K562 (cell line): Measurements from ENCODE around the gene AMOTL1. TPM values are rescaled to one million over a fixed set of nuclear protein-coding genes. Genes with fewer than 3 reads are reported as not detected.
"Not testable (repeated sequence)": the region's sequence is repeated elsewhere in the genome, so short reads cannot be mapped to it uniquely, and the experiment has no call there.

Source experiments
- ATAC-seq: fragments of 200-7000 bp; cut with Tn5 transposase; 3 replicates; pipeline ENCODE4 v1.9.1; 2020; ENCODE audit warnings: moderate library complexity
- BruUV-seq: library from RNA; stranded (reverse); fragments of 400-500 nt; replicated peaks from 2 replicates; lab custom pipeline; 2021; lab: Mats Ljungman, UMichigan
- CTCF ChIA-PET: fragments of 300-600 bp; formaldehyde crosslinking; extraction: SDS; loops from one replicate; lab custom pipeline; 2021; ENCODE audit warnings: low intra/inter-chr PET ratio; lab: Yijun Ruan, JAX
- POLR2A ChIA-PET: fragments of 300-600, 350-650 bp; sonication (Branson Sonifier 250); formaldehyde crosslinking; extraction: SDS; loops from one replicate; lab custom pipeline; 2021; ENCODE audit warnings: antibody characterized with exemption, inconsistent platforms; lab: Yijun Ruan, JAX
- DNase-seq, 4 experiments: peaks; one replicate each; pipeline versions ENCODE4 v3.0.0 to v3.0.0-alpha.2; 2011 to 2018; ENCODE audit warnings: low spot score in 3 of 4, mixed read lengths in 3 of 4; ENCODE audit errors: extremely low read depth in 1 of 4
- FAIRE-seq: peaks from 2 replicates; lab custom pipeline; 2011; peaks lifted over from hg19 to GRCh38; lab: Jason Lieb, UNC
- H2AFZ ChIP-seq: 2 replicates; pipeline ENCODE4 v1.6.0; 2011; ENCODE audit warnings: low read depth, low read length, control low read depth, inconsistent platforms
- H3K27ac ChIP-seq: fragments of 200-600 bp; 3 replicates; pipeline ENCODE4 v1.8.0; 2011; ENCODE audit warnings: low read depth, mild to moderate bottlenecking, control low read depth, inconsistent platforms, low read length, moderate library complexity, mixed read lengths; ENCODE audit errors: extremely low read depth
- H3K27me3 ChIP-seq, 2 experiments: fragments of 300-600 bp in 1 of 2; 2 replicates in 1 of 2; 3 replicates in 1 of 2; pipeline versions ENCODE4 v1.6.0 to v1.8.0; 2011; ENCODE audit warnings: inconsistent platforms in 2 of 2, low read length in 2 of 2, mild to moderate bottlenecking in 1 of 2, mixed read lengths in 1 of 2, moderate library complexity in 1 of 2; ENCODE audit not compliant: control insufficient read depth in 2 of 2, insufficient read depth in 2 of 2
- H3K36me3 ChIP-seq: fragments of 300-600 bp; 3 replicates; pipeline ENCODE4 v1.8.0; 2011; ENCODE audit warnings: mild to moderate bottlenecking, low read length, inconsistent platforms; ENCODE audit not compliant: control insufficient read depth, insufficient read depth
- H3K4me1 ChIP-seq, 2 experiments: fragments of 200-600 bp in 1 of 2; replicated peaks in 1 of 2; 2 replicates in 1 of 2; 3 replicates in 1 of 2; pipeline versions ENCODE4 v1.5.1 to v1.8.0; 2011; ENCODE audit warnings: inconsistent platforms in 2 of 2, low read length in 2 of 2, mild to moderate bottlenecking in 1 of 2, mixed read lengths in 1 of 2, moderate library complexity in 1 of 2; ENCODE audit not compliant: control insufficient read depth in 2 of 2, insufficient read depth in 2 of 2
- H3K4me2 ChIP-seq: 2 replicates; pipeline ENCODE4 v1.6.1; 2011; ENCODE audit warnings: low read length, control low read depth, inconsistent platforms, mixed read lengths; ENCODE audit not compliant: insufficient read depth
- H3K4me3 ChIP-seq: fragments of 200-600 bp; sonication (generic), shearing (Covaris generic); 2 replicates; pipeline ENCODE4 v1.5.1; 2016; ENCODE audit warnings: control low read depth, inconsistent platforms
- H3K79me2 ChIP-seq: fragments of 200-600 bp; 3 replicates; pipeline ENCODE4 v1.8.0; 2011; ENCODE audit warnings: low read length, inconsistent platforms; ENCODE audit not compliant: control insufficient read depth, insufficient read depth
- H3K9ac ChIP-seq, 2 experiments: 2 replicates each; pipeline versions ENCODE4 v1.6.0 to v1.6.1; 2011; ENCODE audit warnings: low read depth in 2 of 2, low read length in 2 of 2, control low read depth in 1 of 2, inconsistent platforms in 1 of 2, mild to moderate bottlenecking in 1 of 2, mixed read lengths in 1 of 2; ENCODE audit not compliant: insufficient read depth in 1 of 2
- H3K9me1 ChIP-seq: one replicate; pipeline ENCODE4 v1.6.0; 2011; ENCODE audit warnings: inconsistent platforms, mild to moderate bottlenecking, low read length, moderate library complexity; ENCODE audit not compliant: control insufficient read depth, insufficient read depth
- H3K9me3 ChIP-seq: replicated peaks from 2 replicates; pipeline ENCODE4 v1.5.1; 2011; ENCODE audit warnings: low read depth, low read length, inconsistent platforms; ENCODE audit not compliant: control insufficient read depth, insufficient read depth
- H4K20me1 ChIP-seq: replicated peaks from 2 replicates; pipeline ENCODE4 v1.6.1; 2011; ENCODE audit warnings: low read length, inconsistent platforms, mixed read lengths; ENCODE audit not compliant: control insufficient read depth, insufficient read depth
- BRCA1 ChIP-seq, 2 experiments: fragments of 450-650 bp in 1 of 2; sonication (generic) in 1 of 2; formaldehyde crosslinking in 1 of 2; IDR thresholded peaks; 2 replicates each; pipeline versions ENCODE4 v1.5.0 to v1.6.1; 2017 to 2020; ENCODE audit warnings: mild to moderate bottlenecking in 1 of 2, missing genetic modification reagents in 1 of 2
- CHD1 ChIP-seq: fragments of 200-600 bp; sonication (generic); IDR thresholded peaks from one replicate; pipeline ENCODE4 v1.6.1; 2012; ENCODE audit warnings: mild to moderate bottlenecking, moderate library complexity, low read length, inconsistent platforms
- CREB1 ChIP-seq, 2 experiments: sonication (generic) in 1 of 2; formaldehyde crosslinking in 1 of 2; IDR thresholded peaks; 2 replicates each; pipeline versions ENCODE4 v1.6.1 to v1.8.0; 2012 to 2022; ENCODE audit warnings: inconsistent platforms in 1 of 2, mild to moderate bottlenecking in 1 of 2, missing genetic modification reagents in 1 of 2, moderate library complexity in 1 of 2
- FOXM1 ChIP-seq, 2 experiments: fragments of 450-650 bp in 1 of 2; sonication (generic) in 1 of 2; formaldehyde crosslinking in 1 of 2; IDR thresholded peaks; 2 replicates each; pipeline versions ENCODE4 v1.6.1 to v1.9.0; 2017 to 2022; ENCODE audit warnings: low read depth in 2 of 2, mild to moderate bottlenecking in 2 of 2, missing genetic modification reagents in 1 of 2, moderate library complexity in 1 of 2
- HNRNPH1 ChIP-seq: fragments of 200-400 bp; formaldehyde crosslinking; optimal IDR thresholded peaks from 2 replicates; pipeline ENCODE3; 2017; ENCODE audit warnings: low read depth, mild to moderate bottlenecking, low read length, moderate library complexity
- MEF2A ChIP-seq: IDR thresholded peaks from 2 replicates; pipeline ENCODE4 v1.6.1; 2011; ENCODE audit warnings: low read depth, mild to moderate bottlenecking, low read length, moderate library complexity; ENCODE audit not compliant: control insufficient read depth
- NR2C1 ChIP-seq, 2 experiments: fragments of 450-650 bp; IDR thresholded peaks; 2 replicates each; pipeline ENCODE4 v1.6.1; 2017; ENCODE audit warnings: mild to moderate bottlenecking in 2 of 2, antibody characterized with exemption in 1 of 2, inconsistent platforms in 1 of 2, missing compliant biosample characterization in 1 of 2, missing genetic modification characterization in 1 of 2
- PHF20 ChIP-seq: fragments of 450-650 bp; IDR thresholded peaks from 2 replicates; pipeline ENCODE4 v1.6.1; 2018; ENCODE audit not compliant: partially characterized antibody
- PTBP1 ChIP-seq: fragments of 200-400 bp; formaldehyde crosslinking; IDR thresholded peaks from 2 replicates; pipeline ENCODE4 v1.6.1; 2017; ENCODE audit warnings: low read depth, low read length
- RHOXF2B ChIP-seq: fragments of 250-450 bp; sonication (Bioruptor Pico); conservative IDR thresholded peaks from 2 replicates; pipeline ENCODE4 v1.5.1; 2021
- SRF ChIP-seq, 2 experiments: fragments of 250-450, 450-650 bp in 1 of 2; sonication (Bioruptor Pico) in 1 of 2; sonication (generic) in 1 of 2; formaldehyde crosslinking; IDR thresholded peaks; 2 replicates each; pipeline versions ENCODE4 v1.5.0 to v1.5.1; 2020 to 2022; ENCODE audit warnings: mild to moderate bottlenecking in 1 of 2, missing genetic modification reagents in 1 of 2
- TAF9B ChIP-seq: fragments of 450-650 bp; IDR thresholded peaks from 2 replicates; pipeline ENCODE4 v1.6.1; 2018; ENCODE audit warnings: mild to moderate bottlenecking; ENCODE audit not compliant: partially characterized antibody
- ZKSCAN8 ChIP-seq: fragments of 200-800 bp; sonication (Bioruptor generic); IDR thresholded peaks from 2 replicates; pipeline ENCODE4 v1.6.1; 2016; ENCODE audit warnings: missing genetic modification characterization, missing compliant biosample characterization
- ZNF146 ChIP-seq: IDR thresholded peaks from one replicate; pipeline ENCODE4 v1.6.1; 2018; ENCODE audit warnings: missing compliant biosample characterization; ENCODE audit not compliant: unreplicated experiment
- WGBS: fragments of 100-300 bp; shearing (Covaris generic); methylation state at CpG from one replicate; pipeline ENCODE4 v1.1.6; 2016; ENCODE audit warnings: low coverage, mixed read lengths; ENCODE audit not compliant: insufficient coverage; ENCODE audit errors: missing lambda C conversion rate; 5-methylcytosine and 5-hydroxymethylcytosine counted together
- in situ Hi-C: fragments of 300-500 bp; cut with MboI; formaldehyde crosslinking; loops from 4 replicates; pipeline ENCODE4 v1.15.0; 2018; ENCODE audit warnings: inconsistent platforms, mixed read lengths
- intact Hi-C: fragments of 100-400 bp; cut with micrococcal nuclease; formaldehyde crosslinking; loops from 2 replicates; pipeline ENCODE4 v1.14.2; 2022
- polyA plus RNA-seq, 8 experiments: library from polyadenylated mRNA; depleted of rRNA in 4 of 8; stranded (reverse) in 5 of 8; unstranded in 3 of 8; fragments of >200 nt; fragmentation: Nextera tagmentation in 2 of 8; fragmentation: Illumina TruSeq in 1 of 8; extraction: Ambion mirVana in 2 of 8; extraction: Trizol in 1 of 8; gene quantifications; 2 replicates each; pipeline versions ENCODE4 v1.2.1 to v1.2.3, GENCODE V29; 2011 to 2014; ENCODE audit warnings: inconsistent platforms in 1 of 8, missing spikeins in 1 of 8
- total RNA-seq, 7 experiments: library from RNA; depleted of rRNA in 6 of 7; stranded (reverse); fragments of >200 nt in 6 of 7; fragmentation: Illumina TruSeq in 2 of 7; extraction: Trizol in 2 of 7; gene quantifications; 2 replicates each; pipeline versions ENCODE4 v1.2.1 to v1.2.3, GENCODE V29; 2011 to 2021; ENCODE audit warnings: low replicate concordance in 1 of 7
- TF ChIP-seq, protein P1 (sequence below): fragments of 450-650 bp; formaldehyde crosslinking; IDR thresholded peaks from 2 replicates; pipeline ENCODE4 v1.4.0; 2020; ENCODE audit warnings: mild to moderate bottlenecking, moderate library complexity

Gene AMOTL1
- total and polyA plus RNA-seq, 9 of the 15 experiments (the other 6 are each of a cell fraction or from before 2014, with no cell fraction given) = 4.0 to 35.4 (median 14.0) TPM

DNA sequence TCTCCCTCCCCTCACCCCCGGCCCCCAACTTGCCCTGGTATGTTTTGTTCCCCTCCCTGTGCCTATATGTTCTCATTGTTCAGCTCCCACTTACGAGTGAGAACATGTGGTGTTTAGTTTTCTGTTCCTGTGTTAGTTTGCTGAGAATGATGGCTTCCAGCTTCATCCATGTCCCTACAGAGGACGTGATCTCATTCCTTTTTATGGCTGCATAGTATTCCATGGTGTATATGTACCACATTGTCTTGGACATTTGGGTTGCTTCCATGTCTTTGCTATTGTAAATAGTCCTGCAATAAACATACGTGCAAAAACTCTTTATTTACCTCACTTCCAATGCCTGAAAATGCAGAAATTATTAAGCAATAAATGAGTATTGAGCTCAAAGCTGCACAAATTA, 85.1 kb downstream of the AMOTL1 start:
- ATAC-seq, H3K9me3 ChIP-seq, intact Hi-C loops, CTCF ChIA-PET, BruUV-seq, in situ Hi-C loops, H3K4me3 ChIP-seq, H3K27me3 ChIP-seq, H3K4me1 ChIP-seq, H3K9me1 ChIP-seq, H2AFZ ChIP-seq, POLR2A ChIA-PET, H4K20me1 ChIP-seq, H3K79me2 ChIP-seq, H3K4me2 ChIP-seq, FAIRE-seq, H3K9ac ChIP-seq, H3K27ac ChIP-seq, DNase-seq: not testable (repeated sequence)
- WGBS = 34% methylated on average over 4 of the region's 4 CpGs
- TF ChIP-seq ZNF146 (CRISPR knock-in tag) = peak; percentile 79
- peaks cover 57% of the 10 kb centered on the region for H3K36me3 ChIP-seq

DNA sequence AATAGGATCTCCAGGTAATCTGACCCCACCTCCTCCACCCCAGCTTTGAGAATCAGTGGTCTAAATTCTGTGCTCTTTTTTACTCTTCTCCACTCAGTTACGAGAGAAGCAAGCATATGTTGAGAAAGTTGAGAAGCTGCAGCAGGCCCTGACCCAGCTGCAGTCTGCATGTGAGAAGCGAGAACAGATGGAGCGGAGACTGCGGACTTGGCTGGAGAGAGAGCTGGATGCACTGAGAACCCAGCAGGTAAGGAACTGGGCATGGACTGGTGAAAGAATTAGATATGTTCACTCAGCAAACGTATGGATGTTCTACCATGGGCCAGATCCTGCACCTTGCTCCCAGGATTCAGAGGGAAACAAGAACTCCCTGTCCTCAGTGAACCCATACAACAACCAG, 85.7 kb downstream of the AMOTL1 start:
- ChIA-PET CTCF (no interaction called here), POLR2A (interaction anchor here (1.1 kb wide), 1 partner anchor 9 kb away, joined by 3 read pairs; no protein-coding TSS in a partner anchor)
- no peak overlapping the region for H3K27ac ChIP-seq
- H3K9me3 ChIP-seq = no peaks in the 10 kb centered on the region
- 64% methylated on average over 5 of the region's 5 CpGs for WGBS
- H2AFZ ChIP-seq = no peak overlapping the region
- no peaks in the 10 kb centered on the region for H3K9me1 ChIP-seq
- DNase-seq (no peak), ATAC-seq (no peak), FAIRE-seq (no peak)
- H3K27me3 ChIP-seq = no peaks in the 10 kb centered on the region
- H3K79me2 ChIP-seq = no peaks in the 10 kb centered on the region
- no peak overlapping the region for H3K4me3 ChIP-seq
- no TSS peak for BruUV-seq
- no peak overlapping the region for H3K9ac ChIP-seq
- H3K36me3 ChIP-seq = peaks cover 61% of the 10 kb centered on the region
- in situ Hi-C loops = no loop called here
- intact Hi-C loops = no loop called here
- H3K4me1 ChIP-seq = peaks cover 0 to 7% of the 10 kb centered on the region in 2 experiments; a peak in 2 of 5 replicates
- H4K20me1 ChIP-seq = no peaks in the 10 kb centered on the region
- no peak overlapping the region for H3K4me2 ChIP-seq
- TF ChIP-seq CREB1 (IDR thresholded peaks at IDR 0.05) (no peak), CREB1 (CRISPR knock-in tag; IDR thresholded peaks at IDR 0.05) (no peak), TAF9B (no peak), RHOXF2B (CRISPR knock-in tag) (no peak), HNRNPH1 (no peak), NR2C1 (IDR thresholded peaks at IDR 0.05) (no peak), NR2C1 (tag; IDR thresholded peaks at IDR 0.05) (no peak), ZKSCAN8 (CRISPR knock-in tag) (no peak), CHD1 (no peak), PTBP1 (no peak), PHF20 (no peak), SRF (CRISPR knock-in tag; IDR thresholded peaks at IDR 0.05) (no peak), BRCA1 (IDR thresholded peaks at IDR 0.05) (no peak), BRCA1 (CRISPR knock-in tag; IDR thresholded peaks at IDR 0.05) (no peak), MEF2A (no peak), FOXM1 (IDR thresholded peaks at IDR 0.05; ENCODE audit: low read depth) (no peak), FOXM1 (CRISPR knock-in tag; IDR thresholded peaks at IDR 0.05; ENCODE audit: low read depth) (no peak)
- TF ChIP-seq, protein P1, sequence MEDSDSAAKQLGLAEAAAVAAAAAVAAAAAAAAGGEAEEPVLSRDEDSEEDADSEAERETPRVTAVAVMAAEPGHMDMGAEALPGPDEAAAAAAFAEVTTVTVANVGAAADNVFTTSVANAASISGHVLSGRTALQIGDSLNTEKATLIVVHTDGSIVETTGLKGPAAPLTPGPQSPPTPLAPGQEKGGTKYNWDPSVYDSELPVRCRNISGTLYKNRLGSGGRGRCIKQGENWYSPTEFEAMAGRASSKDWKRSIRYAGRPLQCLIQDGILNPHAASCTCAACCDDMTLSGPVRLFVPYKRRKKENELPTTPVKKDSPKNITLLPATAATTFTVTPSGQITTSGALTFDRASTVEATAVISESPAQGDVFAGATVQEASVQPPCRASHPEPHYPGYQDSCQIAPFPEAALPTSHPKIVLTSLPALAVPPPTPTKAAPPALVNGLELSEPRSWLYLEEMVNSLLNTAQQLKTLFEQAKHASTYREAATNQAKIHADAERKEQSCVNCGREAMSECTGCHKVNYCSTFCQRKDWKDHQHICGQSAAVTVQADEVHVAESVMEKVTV (CRISPR knock-in tag) = no peak
